Measurements from ENCODE around the gene ZBTB17.

DNA sequence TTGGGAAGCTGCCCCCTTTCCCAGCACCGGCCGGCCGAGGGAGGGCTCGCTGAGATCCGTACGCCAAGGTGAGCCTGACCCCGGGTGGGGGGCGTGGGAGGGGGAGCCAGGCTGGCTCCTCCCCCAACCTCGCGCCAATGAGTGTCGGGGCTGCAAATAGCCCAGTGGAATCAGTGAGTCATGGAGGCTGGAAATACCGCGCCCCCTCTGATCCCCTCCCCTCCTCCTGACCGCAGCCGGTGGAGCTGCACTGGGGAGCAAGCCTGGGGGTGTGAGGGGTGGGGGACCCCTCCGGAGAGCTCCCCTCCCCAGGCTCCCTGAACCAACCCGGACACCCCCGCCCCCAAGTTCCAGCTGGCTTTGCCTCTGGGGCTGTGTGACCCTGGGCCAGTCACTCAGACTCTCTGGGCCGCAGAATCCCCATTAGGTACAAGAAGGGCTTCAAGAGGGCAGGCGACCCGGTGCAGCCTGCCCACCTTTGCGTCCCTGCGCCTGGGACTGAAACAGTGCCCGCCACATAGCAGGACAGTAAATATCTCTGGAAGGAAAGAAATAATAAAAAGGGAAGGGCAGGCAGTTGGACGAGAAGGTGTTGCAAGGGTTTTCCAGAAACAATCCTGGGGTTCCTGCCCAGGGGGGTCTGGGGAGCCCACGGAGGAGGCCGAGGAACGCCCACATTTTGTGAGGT, 37.5 kb upstream of the ZBTB17 start:
- TF ChIP-seq, protein P1, sequence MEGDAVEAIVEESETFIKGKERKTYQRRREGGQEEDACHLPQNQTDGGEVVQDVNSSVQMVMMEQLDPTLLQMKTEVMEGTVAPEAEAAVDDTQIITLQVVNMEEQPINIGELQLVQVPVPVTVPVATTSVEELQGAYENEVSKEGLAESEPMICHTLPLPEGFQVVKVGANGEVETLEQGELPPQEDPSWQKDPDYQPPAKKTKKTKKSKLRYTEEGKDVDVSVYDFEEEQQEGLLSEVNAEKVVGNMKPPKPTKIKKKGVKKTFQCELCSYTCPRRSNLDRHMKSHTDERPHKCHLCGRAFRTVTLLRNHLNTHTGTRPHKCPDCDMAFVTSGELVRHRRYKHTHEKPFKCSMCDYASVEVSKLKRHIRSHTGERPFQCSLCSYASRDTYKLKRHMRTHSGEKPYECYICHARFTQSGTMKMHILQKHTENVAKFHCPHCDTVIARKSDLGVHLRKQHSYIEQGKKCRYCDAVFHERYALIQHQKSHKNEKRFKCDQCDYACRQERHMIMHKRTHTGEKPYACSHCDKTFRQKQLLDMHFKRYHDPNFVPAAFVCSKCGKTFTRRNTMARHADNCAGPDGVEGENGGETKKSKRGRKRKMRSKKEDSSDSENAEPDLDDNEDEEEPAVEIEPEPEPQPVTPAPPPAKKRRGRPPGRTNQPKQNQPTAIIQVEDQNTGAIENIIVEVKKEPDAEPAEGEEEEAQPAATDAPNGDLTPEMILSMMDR (IDR thresholded peaks at IDR 0.05), result no peak
- no peak for TF ChIP-seq SIN3A (IDR thresholded peaks at IDR 0.05; ENCODE audit: borderline replicate concordance, insufficient read depth, low read depth, low read length)

All from Panc1 (cell line).